NB4 (cell line): ENCODE results near the gene ENG.

ENCODE experiments used
- MYC ChIP-seq: IDR thresholded peaks from 2 replicates; pipeline ENCODE4 v1.6.1; 2011; ENCODE audit warnings: low read depth, low read length
- POLR2A ChIP-seq: IDR thresholded peaks from 2 replicates; pipeline ENCODE4 v1.6.1; 2011; ENCODE audit warnings: mild to moderate bottlenecking; ENCODE audit not compliant: insufficient read length; ENCODE audit errors: extremely low read depth
- TF ChIP-seq, protein P1 (sequence below): IDR thresholded peaks from one replicate; pipeline ENCODE4 v1.5.1; 2012; ENCODE audit warnings: low read depth, low read length
- TF ChIP-seq, protein P2 (sequence below): IDR thresholded peaks from 2 replicates; pipeline ENCODE4 v1.6.1; 2011; ENCODE audit warnings: low read depth, low read length

DNA sequence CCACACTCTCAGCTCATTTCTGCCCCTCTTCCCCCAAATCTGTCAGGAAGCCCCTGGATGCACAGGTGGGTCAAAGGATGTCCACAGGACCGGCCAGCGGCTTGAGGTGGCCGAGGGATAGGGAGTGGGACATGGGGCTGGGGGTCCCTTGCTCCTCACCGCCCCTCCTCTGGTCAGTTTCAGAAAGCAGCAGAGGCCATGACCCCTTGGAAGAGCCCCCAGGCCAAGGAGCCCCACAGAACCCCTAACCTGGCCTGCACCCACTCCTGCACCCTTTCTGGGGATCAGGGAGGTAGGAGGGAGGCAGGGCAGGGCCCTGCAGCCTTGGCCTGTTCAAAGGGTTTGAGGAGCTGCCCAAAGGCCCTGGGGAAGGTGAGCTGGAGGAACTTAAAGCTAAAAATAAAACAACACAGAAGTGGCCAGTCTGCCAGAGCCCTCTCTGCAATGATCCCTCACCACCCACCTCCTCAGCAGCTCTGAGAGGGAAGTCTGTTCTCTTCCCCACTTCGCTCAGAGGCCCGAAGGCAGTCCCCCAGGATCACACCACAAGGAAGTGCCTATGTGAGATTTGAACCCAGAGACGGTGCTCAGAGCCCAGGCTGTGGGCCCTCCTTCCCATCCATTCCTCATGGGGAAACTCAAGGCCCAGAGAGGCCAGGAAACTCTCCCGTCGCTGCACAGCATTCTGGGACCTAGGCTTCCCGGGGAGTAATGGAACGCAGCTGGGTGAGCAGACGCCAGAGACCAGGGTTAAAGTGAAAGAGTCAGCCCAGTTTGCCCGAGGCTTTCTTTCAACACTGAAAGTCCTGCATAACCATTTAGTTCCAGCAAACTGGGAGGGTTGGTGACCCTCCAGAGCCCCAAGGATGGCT lies 910 bp downstream of the ENG start:
- TF ChIP-seq POLR2A = no peak
- TF ChIP-seq, protein P1, sequence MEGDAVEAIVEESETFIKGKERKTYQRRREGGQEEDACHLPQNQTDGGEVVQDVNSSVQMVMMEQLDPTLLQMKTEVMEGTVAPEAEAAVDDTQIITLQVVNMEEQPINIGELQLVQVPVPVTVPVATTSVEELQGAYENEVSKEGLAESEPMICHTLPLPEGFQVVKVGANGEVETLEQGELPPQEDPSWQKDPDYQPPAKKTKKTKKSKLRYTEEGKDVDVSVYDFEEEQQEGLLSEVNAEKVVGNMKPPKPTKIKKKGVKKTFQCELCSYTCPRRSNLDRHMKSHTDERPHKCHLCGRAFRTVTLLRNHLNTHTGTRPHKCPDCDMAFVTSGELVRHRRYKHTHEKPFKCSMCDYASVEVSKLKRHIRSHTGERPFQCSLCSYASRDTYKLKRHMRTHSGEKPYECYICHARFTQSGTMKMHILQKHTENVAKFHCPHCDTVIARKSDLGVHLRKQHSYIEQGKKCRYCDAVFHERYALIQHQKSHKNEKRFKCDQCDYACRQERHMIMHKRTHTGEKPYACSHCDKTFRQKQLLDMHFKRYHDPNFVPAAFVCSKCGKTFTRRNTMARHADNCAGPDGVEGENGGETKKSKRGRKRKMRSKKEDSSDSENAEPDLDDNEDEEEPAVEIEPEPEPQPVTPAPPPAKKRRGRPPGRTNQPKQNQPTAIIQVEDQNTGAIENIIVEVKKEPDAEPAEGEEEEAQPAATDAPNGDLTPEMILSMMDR = no peak
- TF ChIP-seq, protein P2, sequence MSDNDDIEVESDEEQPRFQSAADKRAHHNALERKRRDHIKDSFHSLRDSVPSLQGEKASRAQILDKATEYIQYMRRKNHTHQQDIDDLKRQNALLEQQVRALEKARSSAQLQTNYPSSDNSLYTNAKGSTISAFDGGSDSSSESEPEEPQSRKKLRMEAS = no peak
- no peak for TF ChIP-seq MYC
